ENCODE data around the gene WSCD1. TPM values are rescaled to one million over a fixed set of nuclear protein-coding genes. Genes with fewer than 3 reads are reported as not detected.

WSCD1 gene
- total RNA-seq, 4 donors from 2014 or later, result 1.7 to 6.8 (median 3.5) TPM

DNA sequence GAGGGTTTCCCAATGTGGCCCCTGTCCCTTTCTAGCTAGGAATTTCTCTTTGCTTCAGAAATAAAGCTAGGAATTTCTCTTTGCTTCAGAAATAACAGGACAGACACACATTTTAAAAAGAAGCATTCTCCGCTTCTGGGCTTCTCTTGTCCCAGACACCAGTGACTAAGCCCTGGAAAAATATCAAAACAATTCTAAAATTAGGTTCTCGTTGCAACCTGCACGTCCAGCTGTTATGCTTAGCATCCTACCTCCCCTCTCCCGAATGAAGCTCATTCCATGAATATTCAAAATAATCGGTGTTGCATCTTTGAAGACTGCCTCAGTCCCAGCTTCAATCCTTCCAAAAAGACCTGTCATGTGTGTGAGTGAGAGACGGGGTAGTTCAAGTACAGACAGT lies 45.6 kb upstream of the WSCD1 start:
- peaks cover 0 to 19% (median 0%) of the 10 kb centered on the region in 4 donors for H3K27me3 ChIP-seq
- intact Hi-C loops (cut with DNase I), result no loop called here
- no peak overlapping the region for H3K4me3 ChIP-seq
- no peaks in the 10 kb centered on the region for H3K36me3 ChIP-seq
- DNase-seq (ENCODE audit: extremely low spot score), result no peak
- no peaks in the 10 kb centered on the region for H3K9me3 ChIP-seq
- WGBS, result 60% methylated on average over 6 of the region's 6 CpGs
- TF ChIP-seq POLR2AphosphoS5 (IDR thresholded peaks at IDR 0.05) (no peak), EP300 (IDR thresholded peaks at IDR 0.05) (no peak), POLR2A (IDR thresholded peaks at IDR 0.05; ENCODE audit: low read depth) (no peak)
- TF ChIP-seq, protein P1, sequence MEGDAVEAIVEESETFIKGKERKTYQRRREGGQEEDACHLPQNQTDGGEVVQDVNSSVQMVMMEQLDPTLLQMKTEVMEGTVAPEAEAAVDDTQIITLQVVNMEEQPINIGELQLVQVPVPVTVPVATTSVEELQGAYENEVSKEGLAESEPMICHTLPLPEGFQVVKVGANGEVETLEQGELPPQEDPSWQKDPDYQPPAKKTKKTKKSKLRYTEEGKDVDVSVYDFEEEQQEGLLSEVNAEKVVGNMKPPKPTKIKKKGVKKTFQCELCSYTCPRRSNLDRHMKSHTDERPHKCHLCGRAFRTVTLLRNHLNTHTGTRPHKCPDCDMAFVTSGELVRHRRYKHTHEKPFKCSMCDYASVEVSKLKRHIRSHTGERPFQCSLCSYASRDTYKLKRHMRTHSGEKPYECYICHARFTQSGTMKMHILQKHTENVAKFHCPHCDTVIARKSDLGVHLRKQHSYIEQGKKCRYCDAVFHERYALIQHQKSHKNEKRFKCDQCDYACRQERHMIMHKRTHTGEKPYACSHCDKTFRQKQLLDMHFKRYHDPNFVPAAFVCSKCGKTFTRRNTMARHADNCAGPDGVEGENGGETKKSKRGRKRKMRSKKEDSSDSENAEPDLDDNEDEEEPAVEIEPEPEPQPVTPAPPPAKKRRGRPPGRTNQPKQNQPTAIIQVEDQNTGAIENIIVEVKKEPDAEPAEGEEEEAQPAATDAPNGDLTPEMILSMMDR (IDR thresholded peaks at IDR 0.05), result no peak
- H3K27ac ChIP-seq (replicated peaks in 1 of 4), result no peak overlapping the region
- no peaks in the 10 kb centered on the region for H3K4me1 ChIP-seq

GRCh38 chr17:6027342-6028024 lies 42.7 kb upstream of the WSCD1 start:
- Histone ChIP-seq H3K36me3 (no peaks in the 10 kb centered on the region), H3K27ac (replicated peaks in 1 of 4) (no peak overlapping the region), H3K27me3 (peaks cover 0 to 19% (median 0%) of the 10 kb centered on the region in 4 donors), H3K4me1 (no peaks in the 10 kb centered on the region), H3K4me3 (no peak overlapping the region), H3K9me3 (no peaks in the 10 kb centered on the region)
- 88% methylated on average over 4 of the region's 12 CpGs for WGBS
- TF ChIP-seq, protein P1 (IDR thresholded peaks at IDR 0.05), result no peak
- DNase-seq (ENCODE audit: extremely low spot score), result no peak
- intact Hi-C loops (cut with DNase I), result no loop called here

- intact Hi-C loops (cut with DNase I), result no loop called here
- H3K9me3 ChIP-seq, result no peaks in the 10 kb centered on the region
- H3K4me3 ChIP-seq, result no peak overlapping the region
- 60% methylated on average over 10 of the region's 10 CpGs for WGBS
- no peak for TF ChIP-seq POLR2A (IDR thresholded peaks at IDR 0.05; ENCODE audit: low read depth)
- TF ChIP-seq, protein P1 (IDR thresholded peaks at IDR 0.05), result no peak
- no peak for TF ChIP-seq EP300 (IDR thresholded peaks at IDR 0.05)
- TF ChIP-seq POLR2AphosphoS5 (IDR thresholded peaks at IDR 0.05), result no peak
- H3K4me1 ChIP-seq, result no peaks in the 10 kb centered on the region
- DNase-seq (ENCODE audit: extremely low spot score), result no peak
- H3K27me3 ChIP-seq, result peaks cover 0 to 24% (median 0%) of the 10 kb centered on the region in 4 donors
- H3K27ac ChIP-seq (replicated peaks in 1 of 4), result no peak overlapping the region
- H3K36me3 ChIP-seq, result no peaks in the 10 kb centered on the region
Observed at GRCh38 chr17:6028294-6028693, 41.9 kb upstream of the WSCD1 start.

GRCh38 chr17:6035801-6036394 lies 34.3 kb upstream of the WSCD1 start:
- no peaks in the 10 kb centered on the region for H3K36me3 ChIP-seq
- no peak for DNase-seq (ENCODE audit: extremely low spot score)
- no peaks in the 10 kb centered on the region for H3K9me3 ChIP-seq
- H3K27me3 ChIP-seq, result peaks cover 0 to 18% (median 0%) of the 10 kb centered on the region in 4 donors
- intact Hi-C loops (cut with DNase I), result no loop called here
- peaks cover 0 to 4% (median 2%) of the 10 kb centered on the region in 4 donors for H3K4me1 ChIP-seq
- no peak overlapping the region for H3K27ac ChIP-seq (replicated peaks in 1 of 4)
- TF ChIP-seq EP300 (IDR thresholded peaks at IDR 0.05) (no peak), POLR2AphosphoS5 (IDR thresholded peaks at IDR 0.05) (no peak), POLR2A (IDR thresholded peaks at IDR 0.05; ENCODE audit: low read depth) (no peak)
- TF ChIP-seq, protein P1 (IDR thresholded peaks at IDR 0.05), result no peak
- no peak overlapping the region for H3K4me3 ChIP-seq
- WGBS, result 71% methylated on average over 7 of the region's 7 CpGs
